Superior temporal gyrus (tissue), 1 donor: ENCODE data around the gene AATF.
"Not testable (repeated sequence)": the region's sequence is repeated elsewhere in the genome, so short reads cannot be mapped to it uniquely, and the experiment has no call there.

Experiments
- DNase-seq: peaks from one replicate; pipeline ENCODE4 v3.0.0-alpha.2; 2016; ENCODE audit errors: extremely low spot score

AATF gene

DNA sequence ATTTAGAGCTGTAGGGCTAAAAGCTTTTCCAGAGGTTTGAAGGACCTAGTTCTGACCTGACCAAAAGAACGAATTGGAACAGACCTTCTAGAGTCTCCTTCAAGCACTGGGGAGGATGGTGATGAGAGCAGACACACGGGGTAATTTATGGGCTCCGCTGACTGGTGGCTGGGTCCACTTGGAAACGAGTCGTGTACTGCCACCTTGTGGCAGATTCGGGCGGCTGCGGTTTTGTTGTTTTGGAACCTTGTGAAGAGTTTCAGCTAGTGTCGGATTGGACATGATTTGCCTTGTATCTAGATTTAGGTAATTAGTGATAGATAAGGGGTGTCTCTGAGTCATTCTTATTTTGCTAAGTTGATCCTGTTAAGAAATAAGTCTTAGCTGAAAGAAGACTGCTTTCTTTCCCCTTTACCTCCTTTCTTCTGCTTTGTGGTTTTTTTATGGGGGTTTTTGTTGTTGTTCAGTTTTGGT is 98.9 kb downstream of the AATF start:
- peak; percentile 95 for DNase-seq

GRCh38 chr17:37048811-37049210 is 100.1 kb downstream of the AATF start:
- DNase-seq = no peak

- DNase-seq = no peak
Measured at GRCh38 chr17:37050920-37051319, 102.2 kb downstream of the AATF start.

- no peak for DNase-seq
Measured at GRCh38 chr17:37051381-37051780, 102.6 kb downstream of the AATF start.

- no peak for DNase-seq
Measured at GRCh38 chr17:37051833-37052232, 103.1 kb downstream of the AATF start.

DNA sequence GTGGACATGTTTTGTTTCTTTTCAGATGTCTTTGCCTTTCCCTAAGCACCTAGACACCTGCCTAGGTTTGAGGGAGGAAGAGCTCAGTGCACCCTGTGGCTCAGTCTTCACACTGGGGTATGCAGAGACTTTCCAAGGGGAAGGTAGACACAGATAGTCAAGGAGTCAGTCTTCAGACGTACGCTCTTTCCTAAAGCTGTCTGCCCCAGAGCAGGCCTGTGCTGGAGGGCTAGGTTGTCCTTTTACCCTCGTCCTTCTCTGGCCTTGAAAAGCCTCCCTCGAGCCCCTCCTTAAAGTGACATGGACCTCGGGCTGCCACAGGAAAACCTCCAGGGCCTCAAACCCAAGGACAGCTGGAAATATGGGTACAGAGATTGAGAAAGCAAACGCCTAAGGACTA is 103.7 kb downstream of the AATF start:
- DNase-seq = no peak

- no peak for DNase-seq
Measured at GRCh38 chr17:37054894-37055293, 106.1 kb downstream of the AATF start.

DNA sequence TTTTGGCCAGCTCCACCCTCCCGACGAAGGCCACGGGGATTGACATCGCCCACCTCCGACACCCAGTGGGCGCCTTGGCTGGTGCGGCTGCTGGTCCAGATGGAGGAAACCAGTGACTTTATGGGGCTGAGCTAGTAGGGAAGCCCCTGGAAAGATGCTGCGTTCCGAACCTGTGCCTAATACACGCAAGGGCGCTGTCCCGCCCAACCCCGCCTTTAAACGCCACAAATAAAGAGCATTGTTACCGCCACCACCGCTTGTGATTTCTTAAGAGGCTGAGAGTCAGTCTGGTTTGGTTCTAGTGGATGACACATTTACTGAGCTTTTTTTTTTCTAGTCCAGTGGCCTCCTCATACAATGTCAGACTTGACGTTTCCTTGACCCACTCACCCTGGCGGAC is 107.9 kb downstream of the AATF start:
- no peak for DNase-seq

DNA sequence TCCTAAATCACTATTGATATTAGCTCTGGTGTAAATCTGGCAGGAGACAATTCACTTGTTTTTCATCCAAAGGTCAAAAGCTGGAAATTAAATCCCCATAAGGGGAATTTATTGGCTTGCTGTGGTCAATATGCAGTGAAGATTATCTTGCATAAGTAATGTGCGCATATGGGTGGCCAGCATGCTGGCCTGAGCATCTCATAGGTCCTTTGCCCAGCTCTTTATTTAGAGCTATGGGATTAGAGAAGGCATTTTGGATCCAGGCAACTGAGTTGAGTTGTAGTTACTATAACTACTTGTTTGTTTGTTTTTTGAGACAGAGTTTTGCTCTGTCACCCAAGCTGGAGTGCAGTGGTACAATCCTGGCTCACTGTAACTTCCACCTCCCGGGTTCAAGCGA is 110.7 kb downstream of the AATF start:
- no peak for DNase-seq

- no peak for DNase-seq
Measured at GRCh38 chr17:37060094-37060493, 111.3 kb downstream of the AATF start.

DNA sequence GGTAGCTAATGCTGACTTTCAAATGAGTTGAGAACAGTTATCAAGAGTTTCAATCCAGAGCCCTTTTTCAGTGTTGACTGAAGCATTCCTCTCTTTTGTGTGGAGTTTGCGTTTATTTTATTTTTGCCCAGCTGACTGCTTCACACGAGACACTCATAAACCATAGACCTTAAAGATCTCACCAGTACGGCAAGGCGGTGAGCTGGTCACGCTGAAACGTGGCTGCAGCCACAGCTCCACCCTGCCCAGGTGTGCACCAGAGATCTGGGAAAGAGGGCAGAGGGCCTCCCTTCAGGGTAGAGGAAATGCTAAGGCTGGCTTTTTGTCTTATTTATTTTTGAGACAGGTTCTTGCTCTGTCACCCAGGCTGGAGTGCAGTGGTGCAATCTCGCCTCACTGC is 112.2 kb downstream of the AATF start:
- DNase-seq = no peak

DNA sequence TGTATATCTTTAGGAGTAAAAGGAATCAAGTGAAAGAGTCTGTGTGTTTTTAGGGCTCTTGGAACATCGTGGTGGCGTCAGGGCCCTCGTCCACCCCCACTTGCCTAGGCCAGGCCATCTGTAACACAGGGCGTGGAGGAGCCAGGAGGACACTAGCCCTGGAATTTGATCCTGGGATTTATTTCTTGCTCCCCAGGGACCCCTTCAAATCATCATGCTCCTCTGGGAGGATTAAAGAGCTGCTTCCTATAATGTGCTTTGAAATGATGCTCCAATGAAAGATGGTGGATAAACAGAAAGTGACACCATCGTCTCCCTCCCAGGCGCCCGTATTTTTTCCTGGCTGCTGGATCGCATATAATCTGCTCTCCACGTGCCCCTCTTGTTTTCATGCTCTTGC is 113.3 kb downstream of the AATF start:
- DNase-seq = no peak

DNA sequence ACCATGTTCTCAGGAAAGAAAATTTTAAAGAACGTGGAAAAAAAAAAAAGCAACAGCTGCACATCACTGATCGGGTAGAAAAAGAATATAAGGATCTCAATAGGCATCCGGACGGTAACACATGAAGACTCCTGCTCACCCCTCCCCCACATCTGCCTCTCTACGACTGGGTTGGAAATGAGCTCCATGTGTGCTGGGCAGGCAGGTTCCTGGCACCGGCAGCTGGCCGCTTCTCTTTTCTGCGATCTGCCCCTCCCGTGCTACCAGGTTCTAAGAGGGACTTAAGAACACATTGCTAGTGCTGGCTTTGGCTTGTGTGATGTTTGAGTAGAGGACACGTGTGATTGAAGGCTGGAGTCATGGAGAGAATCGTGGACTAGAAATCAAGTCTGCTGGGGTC is 115.5 kb downstream of the AATF start:
- DNase-seq = no peak

DNA sequence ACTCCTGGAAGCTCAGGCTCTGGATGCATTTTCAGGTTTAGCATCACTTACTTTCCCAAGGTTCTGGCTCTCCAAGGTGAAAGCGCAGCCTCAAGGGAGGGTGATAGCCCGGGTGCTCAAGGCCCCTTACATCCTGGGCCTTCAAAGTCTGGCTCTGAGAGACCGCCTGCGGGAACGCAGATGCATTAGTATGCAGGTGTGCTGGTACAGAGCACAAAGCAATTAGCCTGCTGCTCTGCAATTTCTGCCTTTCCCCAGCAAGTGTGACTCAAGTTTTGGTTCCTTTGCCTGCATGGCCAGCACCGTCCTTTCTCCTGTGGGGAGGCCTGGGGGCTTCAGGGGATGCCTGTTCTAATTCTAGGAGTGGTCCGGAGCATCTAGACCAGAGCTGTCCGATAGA is 116.2 kb downstream of the AATF start:
- no peak for DNase-seq

DNA sequence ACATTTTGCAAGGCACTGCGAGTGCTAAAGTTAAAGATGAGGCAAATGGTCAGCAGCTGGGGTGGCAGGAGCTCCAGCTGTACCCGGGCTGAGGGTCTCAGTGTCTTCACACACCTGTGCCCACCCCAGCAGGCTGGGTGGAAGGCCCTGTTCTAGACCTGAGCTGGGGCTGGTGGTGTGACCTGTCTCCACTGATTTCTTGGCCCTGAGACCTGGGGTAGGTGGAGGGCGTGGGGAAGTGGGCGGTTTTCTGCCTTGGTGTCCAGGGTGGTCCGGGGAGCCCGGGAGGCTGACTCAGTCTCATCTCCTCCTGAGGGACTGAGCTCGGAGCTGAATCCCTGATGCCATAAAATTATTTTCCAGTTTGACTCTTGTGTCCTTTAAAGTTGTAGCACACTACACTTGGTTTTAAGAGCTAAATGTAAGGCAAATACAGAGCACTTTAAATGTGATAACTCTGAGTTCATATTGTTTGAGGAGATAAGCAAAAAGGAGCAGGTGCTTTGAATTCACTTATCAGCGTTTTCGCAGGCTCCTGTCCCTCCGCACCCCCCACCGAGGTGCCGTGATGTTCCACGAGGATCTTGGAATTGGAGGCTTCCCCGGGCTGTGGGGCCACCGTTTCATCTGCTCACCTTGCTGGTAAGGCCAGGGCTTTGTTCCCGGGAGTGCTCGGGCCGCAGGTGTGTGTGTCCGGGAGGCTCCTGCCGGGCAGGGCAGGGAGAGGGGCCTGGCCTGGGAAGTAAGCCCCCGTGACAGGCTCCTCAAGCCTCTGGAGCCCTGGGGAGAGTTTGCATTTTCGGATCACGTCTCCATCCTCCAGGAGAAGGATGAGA is 117.0 kb downstream of the AATF start:
- DNase-seq = no peak

DNA sequence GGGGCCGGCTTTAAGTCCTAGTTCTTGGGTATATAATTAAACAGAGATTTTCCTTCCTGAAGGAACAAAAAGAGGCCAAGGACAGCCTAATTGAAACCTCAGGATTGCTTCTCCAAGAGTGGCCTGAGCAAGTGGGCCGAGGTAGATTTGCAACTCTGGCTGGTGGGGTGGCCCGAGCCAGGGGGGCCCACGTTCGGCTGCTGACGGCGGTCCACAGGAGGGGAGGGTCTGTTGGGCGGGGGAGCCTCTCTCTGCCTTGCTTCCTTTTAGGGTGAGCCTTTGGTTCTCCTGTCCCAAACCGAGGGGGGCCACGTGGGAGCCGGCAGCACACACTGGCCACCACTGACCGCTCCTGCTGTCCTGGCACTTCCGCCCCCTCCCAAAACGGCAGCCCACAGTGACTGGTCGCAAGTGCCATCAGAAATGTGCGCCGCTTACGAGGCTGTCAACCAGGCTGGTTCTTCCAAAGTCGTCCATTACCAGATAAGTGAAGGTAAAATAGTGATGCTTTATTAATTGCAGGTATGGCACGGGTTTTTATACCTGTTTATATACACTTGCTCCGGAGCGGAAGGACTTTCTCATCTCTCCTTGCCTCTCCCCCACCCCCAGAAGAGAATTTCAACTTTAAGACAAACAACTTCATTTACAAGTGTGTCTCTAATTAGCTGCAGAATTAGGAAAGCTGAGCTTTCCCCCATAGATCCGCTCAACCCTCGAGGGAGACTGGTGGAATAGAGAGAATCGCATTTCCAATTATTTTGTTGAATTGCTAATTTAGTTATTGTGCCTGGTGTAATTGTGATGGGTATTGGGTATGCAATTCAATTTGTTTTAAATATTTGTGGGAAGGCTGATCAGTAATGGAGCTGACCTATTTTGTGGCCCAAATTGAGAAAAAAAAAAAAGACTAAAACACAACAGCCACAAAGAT is 117.8 kb downstream of the AATF start:
- DNase-seq = no peak

DNA sequence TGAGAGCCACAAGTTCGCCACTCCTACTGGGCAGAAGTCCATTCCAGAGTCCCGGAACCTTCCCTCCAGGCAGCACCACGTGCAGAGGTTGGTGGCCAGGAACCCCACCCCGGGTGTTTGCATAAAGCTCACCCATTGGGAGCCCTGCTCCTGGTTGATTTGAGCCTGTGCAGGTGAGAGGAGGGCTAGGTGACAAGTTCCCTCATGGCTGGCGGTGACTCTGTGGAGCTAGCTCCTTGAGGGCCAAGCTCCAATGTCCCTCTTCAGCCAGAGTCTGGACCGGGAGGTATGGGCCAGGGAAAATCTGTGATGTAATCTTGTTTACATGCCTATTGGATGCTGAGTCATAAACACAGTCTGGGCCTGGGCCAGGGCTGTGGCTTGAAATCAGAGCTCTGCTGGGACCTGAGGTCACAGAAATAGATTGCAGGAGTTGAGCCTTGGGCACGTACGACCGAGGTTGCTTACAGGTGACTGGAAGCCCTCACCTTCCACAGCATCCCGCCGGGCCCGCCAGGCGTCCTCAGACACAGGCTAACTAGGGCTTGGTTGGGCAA is 118.9 kb downstream of the AATF start:
- DNase-seq = no peak

GRCh38 chr17:37068266-37068665 is 119.5 kb downstream of the AATF start:
- DNase-seq = no peak

- no peak for DNase-seq
Measured at GRCh38 chr17:37069087-37069486, 120.3 kb downstream of the AATF start.

DNA sequence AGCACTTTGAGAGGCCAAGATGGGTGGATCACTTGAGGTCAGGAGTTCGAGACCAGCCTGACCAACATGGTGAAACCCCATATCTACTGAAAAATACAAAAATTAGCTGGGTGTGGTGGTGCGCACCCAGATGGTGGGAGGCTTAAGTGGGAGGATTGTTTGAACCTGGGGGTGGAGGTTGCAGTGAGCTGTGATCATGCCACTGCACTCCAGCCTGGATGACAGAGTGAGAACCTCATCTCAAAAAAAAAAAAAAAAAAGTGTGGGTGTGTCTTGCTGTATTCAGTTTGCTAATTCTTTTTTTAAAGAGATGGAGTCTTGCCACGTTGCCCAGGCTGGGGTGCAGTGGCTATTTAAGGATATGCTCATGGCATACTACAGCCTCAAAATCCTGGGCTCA is 124.7 kb downstream of the AATF start:
- DNase-seq = not testable (repeated sequence)

DNA sequence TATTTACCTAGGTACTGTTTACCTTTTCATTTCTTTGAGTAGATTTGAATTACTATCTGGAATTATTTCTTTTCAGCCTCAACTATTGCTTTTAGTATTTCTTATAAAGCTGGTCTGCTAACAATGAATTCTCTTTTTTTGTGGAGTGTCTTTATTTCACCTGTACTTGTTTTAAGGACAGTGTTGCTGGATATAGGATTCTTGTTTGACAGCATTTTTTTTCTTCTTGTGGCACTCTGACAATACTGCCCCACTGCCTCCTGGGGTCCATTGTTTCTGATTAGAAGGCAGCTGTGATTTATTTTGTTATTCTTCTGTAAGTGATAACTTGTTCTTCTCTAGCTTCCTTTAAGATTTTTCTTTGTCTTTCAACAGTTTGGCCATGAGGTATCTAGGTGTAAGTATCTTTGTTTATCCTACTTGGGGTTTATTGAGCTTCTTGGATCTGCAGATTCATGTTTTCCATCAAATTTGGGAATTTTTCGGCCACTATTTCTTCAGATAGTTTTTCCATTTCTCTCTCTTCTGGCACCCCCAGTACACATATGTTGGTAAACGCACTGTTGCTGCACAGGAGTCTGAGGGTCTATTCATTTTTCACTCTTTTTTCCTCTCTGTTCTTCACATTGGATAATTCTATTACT is 130.4 kb downstream of the AATF start:
- no peak for DNase-seq

GRCh38 chr17:37079735-37080134 is 131.0 kb downstream of the AATF start:
- DNase-seq = no peak
